Measurements from ENCODE around the gene FOXD4L1. TPM values are rescaled to one million over a fixed set of nuclear protein-coding genes. Genes with fewer than 3 reads are reported as not detected.
"Not testable (repeated sequence)": the region's sequence is repeated elsewhere in the genome, so short reads cannot be mapped to it uniquely, and the experiment has no call there.

Gene FOXD4L1
- total RNA-seq, 2 donors from 2014 or later, result 0.15 to 0.22 TPM

- H3K4me3 ChIP-seq (ENCODE audit: low read length); H3K4me1 ChIP-seq (ENCODE audit: control insufficient read depth, insufficient read depth, low read length); H3K4me1 Mint-ChIP-seq; H3K36me3 ChIP-seq (ENCODE audit: control insufficient read depth, insufficient read depth, low read length); DNase-seq; H3K9me3 Mint-ChIP-seq; H3K36me3 Mint-ChIP-seq (ENCODE audit: low read depth); H3K4me3 Mint-ChIP-seq; H3K9me3 ChIP-seq (ENCODE audit: control insufficient read depth, low read length); H3K9ac ChIP-seq (ENCODE audit: extremely low read depth, low read length, poor library complexity, severe bottlenecking); H3K27ac ChIP-seq (ENCODE audit: low read depth, low read length); H3K27ac Mint-ChIP-seq: not testable (repeated sequence)
- WGBS, 2 experiments (ENCODE audit: insufficient coverage in 1 of 2, insufficient read length in 1 of 2), result 17% methylated on average over 7 of the region's 8 CpGs; no CpG with 5 or more reads in 1 of the 2 experiments
- H3K27me3 Mint-ChIP-seq (ENCODE audit: insufficient read depth), result peaks cover 65% of the 10 kb centered on the region
- H3K27me3 ChIP-seq (ENCODE audit: control insufficient read depth, insufficient read depth, low read length, poor library complexity, severe bottlenecking), result peaks cover 61% of the 10 kb centered on the region
Measured at GRCh38 chr2:113500723-113501038, 2.2 kb downstream of the FOXD4L1 start.

- not testable (repeated sequence) for H3K4me1 ChIP-seq (ENCODE audit: control insufficient read depth, insufficient read depth, low read length); H3K9ac ChIP-seq (ENCODE audit: extremely low read depth, low read length, poor library complexity, severe bottlenecking); H3K27ac Mint-ChIP-seq; H3K27ac ChIP-seq (ENCODE audit: low read depth, low read length); H3K36me3 ChIP-seq (ENCODE audit: control insufficient read depth, insufficient read depth, low read length); H3K36me3 Mint-ChIP-seq (ENCODE audit: low read depth); H3K4me3 ChIP-seq (ENCODE audit: low read length); H3K9me3 Mint-ChIP-seq; H3K9me3 ChIP-seq (ENCODE audit: control insufficient read depth, low read length); H3K4me1 Mint-ChIP-seq
- WGBS, 2 experiments (ENCODE audit: insufficient coverage in 1 of 2, insufficient read length in 1 of 2), result 0 to 2% methylated on average over 3 to 56 of the region's 73 CpGs
- Mint-ChIP-seq H3K27me3 (ENCODE audit: insufficient read depth) (peaks cover 69% of the 10 kb centered on the region), H3K4me3 (peak overlapping the region; percentile 50)
- DNase-seq, result peak; percentile 47
- peaks cover 71% of the 10 kb centered on the region for H3K27me3 ChIP-seq (ENCODE audit: control insufficient read depth, insufficient read depth, low read length, poor library complexity, severe bottlenecking)
Measured at GRCh38 chr2:113502216-113503093, 4.0 kb downstream of the FOXD4L1 start.

GRCh38 chr2:113503094-113504042 is 4.9 kb downstream of the FOXD4L1 start:
- H3K9me3 Mint-ChIP-seq; H3K27ac Mint-ChIP-seq; H3K27ac ChIP-seq (ENCODE audit: low read depth, low read length); H3K36me3 Mint-ChIP-seq (ENCODE audit: low read depth); H3K4me1 Mint-ChIP-seq; H3K36me3 ChIP-seq (ENCODE audit: control insufficient read depth, insufficient read depth, low read length); H3K9me3 ChIP-seq (ENCODE audit: control insufficient read depth, low read length); H3K4me1 ChIP-seq (ENCODE audit: control insufficient read depth, insufficient read depth, low read length); H3K9ac ChIP-seq (ENCODE audit: extremely low read depth, low read length, poor library complexity, severe bottlenecking): not testable (repeated sequence)
- Histone ChIP-seq H3K4me3 (ENCODE audit: low read length) (peak overlapping the region; percentile 35), H3K27me3 (ENCODE audit: control insufficient read depth, insufficient read depth, low read length, poor library complexity, severe bottlenecking) (peaks cover 79% of the 10 kb centered on the region)
- Mint-ChIP-seq H3K27me3 (ENCODE audit: insufficient read depth) (peaks cover 70% of the 10 kb centered on the region), H3K4me3 (peak overlapping the region; percentile 50)
- 0 to 1% methylated on average over 20 to 91 of the region's 116 CpGs for WGBS, 2 experiments (ENCODE audit: insufficient coverage in 1 of 2, insufficient read length in 1 of 2)
- peak; percentile 77 for DNase-seq

- not testable (repeated sequence) for H3K4me3 ChIP-seq (ENCODE audit: low read length); H3K27ac Mint-ChIP-seq; H3K9ac ChIP-seq (ENCODE audit: extremely low read depth, low read length, poor library complexity, severe bottlenecking); H3K4me1 Mint-ChIP-seq; H3K36me3 ChIP-seq (ENCODE audit: control insufficient read depth, insufficient read depth, low read length); H3K4me1 ChIP-seq (ENCODE audit: control insufficient read depth, insufficient read depth, low read length); H3K9me3 ChIP-seq (ENCODE audit: control insufficient read depth, low read length); H3K9me3 Mint-ChIP-seq; H3K36me3 Mint-ChIP-seq (ENCODE audit: low read depth); H3K4me3 Mint-ChIP-seq; H3K27ac ChIP-seq (ENCODE audit: low read depth, low read length)
- peak; percentile 48 for DNase-seq
- WGBS, 2 experiments (ENCODE audit: insufficient coverage in 1 of 2, insufficient read length in 1 of 2), result 16% methylated on average over 5 of the region's 23 CpGs; no CpG with 5 or more reads in 1 of the 2 experiments
- H3K27me3 ChIP-seq (ENCODE audit: control insufficient read depth, insufficient read depth, low read length, poor library complexity, severe bottlenecking), result peaks cover 79% of the 10 kb centered on the region
- peaks cover 70% of the 10 kb centered on the region for H3K27me3 Mint-ChIP-seq (ENCODE audit: insufficient read depth)
Measured at GRCh38 chr2:113504081-113504480, 5.6 kb downstream of the FOXD4L1 start.

GRCh38 chr2:113507394-113508140 is 9.1 kb downstream of the FOXD4L1 start:
- H3K27ac Mint-ChIP-seq; H3K36me3 ChIP-seq (ENCODE audit: control insufficient read depth, insufficient read depth, low read length); H3K36me3 Mint-ChIP-seq (ENCODE audit: low read depth); H3K9me3 ChIP-seq (ENCODE audit: control insufficient read depth, low read length); H3K4me1 ChIP-seq (ENCODE audit: control insufficient read depth, insufficient read depth, low read length); H3K27ac ChIP-seq (ENCODE audit: low read depth, low read length); H3K9me3 Mint-ChIP-seq; H3K4me3 ChIP-seq (ENCODE audit: low read length); H3K4me3 Mint-ChIP-seq; H3K9ac ChIP-seq (ENCODE audit: extremely low read depth, low read length, poor library complexity, severe bottlenecking); H3K4me1 Mint-ChIP-seq: not testable (repeated sequence)
- WGBS, 2 experiments (ENCODE audit: insufficient coverage in 1 of 2, insufficient read length in 1 of 2), result 26 to 39% methylated on average over 3 to 11 of the region's 14 CpGs
- peaks cover 63% of the 10 kb centered on the region for H3K27me3 Mint-ChIP-seq (ENCODE audit: insufficient read depth)
- peaks cover 73% of the 10 kb centered on the region for H3K27me3 ChIP-seq (ENCODE audit: control insufficient read depth, insufficient read depth, low read length, poor library complexity, severe bottlenecking)
- peak; percentile 47 for DNase-seq

- not testable (repeated sequence) for H3K27ac ChIP-seq (ENCODE audit: low read depth, low read length); H3K9me3 Mint-ChIP-seq; H3K9me3 ChIP-seq (ENCODE audit: control insufficient read depth, low read length); H3K27ac Mint-ChIP-seq; H3K4me1 Mint-ChIP-seq; DNase-seq; H3K36me3 Mint-ChIP-seq (ENCODE audit: low read depth); H3K36me3 ChIP-seq (ENCODE audit: control insufficient read depth, insufficient read depth, low read length); H3K4me1 ChIP-seq (ENCODE audit: control insufficient read depth, insufficient read depth, low read length); H3K4me3 ChIP-seq (ENCODE audit: low read length); H3K4me3 Mint-ChIP-seq; H3K9ac ChIP-seq (ENCODE audit: extremely low read depth, low read length, poor library complexity, severe bottlenecking)
- H3K27me3 Mint-ChIP-seq (ENCODE audit: insufficient read depth), result peaks cover 58% of the 10 kb centered on the region
- peaks cover 67% of the 10 kb centered on the region for H3K27me3 ChIP-seq (ENCODE audit: control insufficient read depth, insufficient read depth, low read length, poor library complexity, severe bottlenecking)
- 48% methylated on average over 7 of the region's 11 CpGs; no CpG with 5 or more reads in 1 of the 2 experiments for WGBS, 2 experiments (ENCODE audit: insufficient coverage in 1 of 2, insufficient read length in 1 of 2)
Measured at GRCh38 chr2:113508187-113508586, 9.7 kb downstream of the FOXD4L1 start.

Data from endodermal cell (in vitro differentiated cells).